ENCODE results near the gene BOC. TPM values are rescaled to one million over a fixed set of nuclear protein-coding genes. Genes with fewer than 3 reads are reported as not detected.

Gene BOC, protein sequence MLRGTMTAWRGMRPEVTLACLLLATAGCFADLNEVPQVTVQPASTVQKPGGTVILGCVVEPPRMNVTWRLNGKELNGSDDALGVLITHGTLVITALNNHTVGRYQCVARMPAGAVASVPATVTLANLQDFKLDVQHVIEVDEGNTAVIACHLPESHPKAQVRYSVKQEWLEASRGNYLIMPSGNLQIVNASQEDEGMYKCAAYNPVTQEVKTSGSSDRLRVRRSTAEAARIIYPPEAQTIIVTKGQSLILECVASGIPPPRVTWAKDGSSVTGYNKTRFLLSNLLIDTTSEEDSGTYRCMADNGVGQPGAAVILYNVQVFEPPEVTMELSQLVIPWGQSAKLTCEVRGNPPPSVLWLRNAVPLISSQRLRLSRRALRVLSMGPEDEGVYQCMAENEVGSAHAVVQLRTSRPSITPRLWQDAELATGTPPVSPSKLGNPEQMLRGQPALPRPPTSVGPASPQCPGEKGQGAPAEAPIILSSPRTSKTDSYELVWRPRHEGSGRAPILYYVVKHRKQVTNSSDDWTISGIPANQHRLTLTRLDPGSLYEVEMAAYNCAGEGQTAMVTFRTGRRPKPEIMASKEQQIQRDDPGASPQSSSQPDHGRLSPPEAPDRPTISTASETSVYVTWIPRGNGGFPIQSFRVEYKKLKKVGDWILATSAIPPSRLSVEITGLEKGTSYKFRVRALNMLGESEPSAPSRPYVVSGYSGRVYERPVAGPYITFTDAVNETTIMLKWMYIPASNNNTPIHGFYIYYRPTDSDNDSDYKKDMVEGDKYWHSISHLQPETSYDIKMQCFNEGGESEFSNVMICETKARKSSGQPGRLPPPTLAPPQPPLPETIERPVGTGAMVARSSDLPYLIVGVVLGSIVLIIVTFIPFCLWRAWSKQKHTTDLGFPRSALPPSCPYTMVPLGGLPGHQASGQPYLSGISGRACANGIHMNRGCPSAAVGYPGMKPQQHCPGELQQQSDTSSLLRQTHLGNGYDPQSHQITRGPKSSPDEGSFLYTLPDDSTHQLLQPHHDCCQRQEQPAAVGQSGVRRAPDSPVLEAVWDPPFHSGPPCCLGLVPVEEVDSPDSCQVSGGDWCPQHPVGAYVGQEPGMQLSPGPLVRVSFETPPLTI
- total RNA-seq, result 17.9 and 22.4 TPM in 2 replicates
- long read RNA-seq, full-length matches to known transcripts, result 3 of 12 reads
- long read RNA-seq, partial matches to known transcripts, result 3 of 12 reads
- long read RNA-seq, other reads (novel, unspliced or antisense), result 6 of 12 reads

DNA sequence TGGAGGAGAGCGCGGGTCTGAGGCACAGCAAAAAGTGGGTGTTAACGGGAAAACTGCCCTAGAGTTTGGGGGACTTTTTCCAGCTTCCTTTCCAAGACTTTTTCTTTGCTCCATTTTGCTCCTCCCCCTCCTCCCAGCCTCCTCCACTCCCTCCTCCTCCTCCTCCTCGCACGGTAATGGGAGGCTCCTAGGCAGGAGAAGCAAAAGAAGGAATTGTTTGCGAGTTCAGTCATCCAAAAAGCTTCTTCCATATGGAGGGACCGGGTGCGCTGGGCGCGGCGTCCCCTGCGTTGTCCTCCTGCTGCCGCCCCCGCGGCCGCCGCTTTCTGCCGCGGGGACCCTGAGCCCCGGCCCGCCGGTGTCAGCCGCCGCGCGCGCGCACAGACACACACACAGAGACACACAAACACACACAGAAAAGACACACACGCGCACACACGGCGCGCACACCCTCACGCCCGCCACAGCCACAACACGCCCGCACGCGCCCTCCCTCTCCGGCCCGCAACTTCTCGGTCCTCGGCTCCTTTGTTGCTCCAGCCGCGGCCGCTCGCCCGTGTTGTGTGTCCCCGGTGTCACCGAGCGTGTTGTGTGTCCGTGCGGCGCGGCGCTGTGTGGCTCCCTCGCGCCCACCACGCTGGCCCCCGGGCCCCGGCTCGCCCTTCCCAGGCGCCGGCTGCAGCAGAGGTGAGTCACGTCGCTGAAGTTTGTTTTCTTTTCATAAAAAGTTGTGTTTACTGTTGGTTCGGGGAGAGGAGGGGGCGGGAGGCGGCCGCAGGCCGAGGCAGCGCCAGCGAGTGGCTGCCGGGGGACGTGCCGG lies at the start of gene BOC:
TSS of gene BOC (plus strand) at position 228 of the 820 bp plus-strand sequence. CDS start 38,246 bp downstream, outside the sequence.
- Mint-ChIP-seq H3K9me3 (ENCODE audit: unreplicated experiment) (no peaks in the 10 kb centered on the region), H3K27me3 (ENCODE audit: unreplicated experiment) (no peaks in the 10 kb centered on the region), H3K4me3 (ENCODE audit: unreplicated experiment) (peak within 1 kb of the TSS; percentile 93), H3K4me1 (ENCODE audit: unreplicated experiment) (peaks cover 39% of the 10 kb centered on the region), H3K27ac (ENCODE audit: unreplicated experiment) (peak within 1 kb of the TSS; percentile 87), H3K36me3 (ENCODE audit: unreplicated experiment) (peaks cover 2% of the 10 kb centered on the region)
- no peak for DNase-seq (ENCODE audit: extremely low spot score, unreplicated experiment)
- TF ChIP-seq, protein P1, sequence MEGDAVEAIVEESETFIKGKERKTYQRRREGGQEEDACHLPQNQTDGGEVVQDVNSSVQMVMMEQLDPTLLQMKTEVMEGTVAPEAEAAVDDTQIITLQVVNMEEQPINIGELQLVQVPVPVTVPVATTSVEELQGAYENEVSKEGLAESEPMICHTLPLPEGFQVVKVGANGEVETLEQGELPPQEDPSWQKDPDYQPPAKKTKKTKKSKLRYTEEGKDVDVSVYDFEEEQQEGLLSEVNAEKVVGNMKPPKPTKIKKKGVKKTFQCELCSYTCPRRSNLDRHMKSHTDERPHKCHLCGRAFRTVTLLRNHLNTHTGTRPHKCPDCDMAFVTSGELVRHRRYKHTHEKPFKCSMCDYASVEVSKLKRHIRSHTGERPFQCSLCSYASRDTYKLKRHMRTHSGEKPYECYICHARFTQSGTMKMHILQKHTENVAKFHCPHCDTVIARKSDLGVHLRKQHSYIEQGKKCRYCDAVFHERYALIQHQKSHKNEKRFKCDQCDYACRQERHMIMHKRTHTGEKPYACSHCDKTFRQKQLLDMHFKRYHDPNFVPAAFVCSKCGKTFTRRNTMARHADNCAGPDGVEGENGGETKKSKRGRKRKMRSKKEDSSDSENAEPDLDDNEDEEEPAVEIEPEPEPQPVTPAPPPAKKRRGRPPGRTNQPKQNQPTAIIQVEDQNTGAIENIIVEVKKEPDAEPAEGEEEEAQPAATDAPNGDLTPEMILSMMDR (IDR thresholded peaks at IDR 0.05), result no peak

DNA sequence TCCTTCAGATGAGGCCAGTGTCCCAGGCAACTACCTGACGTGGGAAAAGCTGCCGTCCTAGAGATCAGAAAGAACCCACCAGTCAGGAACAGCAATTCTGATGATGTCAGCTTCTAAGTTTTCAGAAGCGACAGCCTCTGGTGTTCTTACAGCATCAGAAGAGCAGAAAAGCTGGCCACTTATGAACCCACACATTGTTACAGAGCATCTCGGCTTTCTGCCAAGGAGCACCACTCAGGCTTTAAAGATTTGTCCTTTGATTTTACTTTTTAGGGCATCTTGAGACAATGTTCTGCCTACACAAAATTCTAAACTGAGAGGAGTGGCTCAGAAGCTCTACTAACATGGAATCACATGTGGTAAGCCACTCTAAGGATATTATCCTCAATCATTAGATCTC lies 49.7 kb upstream of the BOC start:
- Mint-ChIP-seq H3K4me3 (ENCODE audit: unreplicated experiment) (no peak overlapping the region), H3K4me1 (ENCODE audit: unreplicated experiment) (peaks cover 16% of the 10 kb centered on the region), H3K27me3 (ENCODE audit: unreplicated experiment) (no peaks in the 10 kb centered on the region), H3K36me3 (ENCODE audit: unreplicated experiment) (no peaks in the 10 kb centered on the region), H3K9me3 (ENCODE audit: unreplicated experiment) (no peaks in the 10 kb centered on the region), H3K27ac (ENCODE audit: unreplicated experiment) (no peak overlapping the region)
- DNase-seq (ENCODE audit: extremely low spot score, unreplicated experiment), result no peak
- TF ChIP-seq, protein P1 (IDR thresholded peaks at IDR 0.05), result no peak

DNA sequence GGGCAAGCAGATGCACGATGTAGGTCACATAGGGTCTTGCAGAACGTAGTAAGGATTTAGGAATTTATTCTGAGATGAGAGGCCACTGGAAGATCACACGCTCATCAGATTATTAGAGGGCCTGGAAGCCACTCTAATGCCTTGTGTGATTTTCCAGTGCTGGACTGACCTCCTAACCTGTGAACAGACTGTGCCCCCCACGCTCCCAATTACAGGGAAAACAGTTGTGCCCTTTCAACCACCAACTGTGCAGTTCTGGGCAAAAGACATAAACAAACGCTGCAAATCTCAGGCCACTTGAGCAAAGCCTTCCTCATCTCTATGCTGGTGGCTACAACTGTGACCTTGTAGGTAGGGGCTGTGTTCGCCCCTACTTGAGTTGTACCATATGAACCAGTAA lies 48.2 kb upstream of the BOC start:
- no peaks in the 10 kb centered on the region for H3K36me3 Mint-ChIP-seq (ENCODE audit: unreplicated experiment)
- H3K4me1 Mint-ChIP-seq (ENCODE audit: unreplicated experiment), result peaks cover 3% of the 10 kb centered on the region
- H3K4me3 Mint-ChIP-seq (ENCODE audit: unreplicated experiment), result no peak overlapping the region
- H3K27me3 Mint-ChIP-seq (ENCODE audit: unreplicated experiment), result no peaks in the 10 kb centered on the region
- H3K9me3 Mint-ChIP-seq (ENCODE audit: unreplicated experiment), result no peaks in the 10 kb centered on the region
- TF ChIP-seq, protein P1 (IDR thresholded peaks at IDR 0.05), result no peak
- DNase-seq (ENCODE audit: extremely low spot score, unreplicated experiment), result no peak
- no peak overlapping the region for H3K27ac Mint-ChIP-seq (ENCODE audit: unreplicated experiment)

DNA sequence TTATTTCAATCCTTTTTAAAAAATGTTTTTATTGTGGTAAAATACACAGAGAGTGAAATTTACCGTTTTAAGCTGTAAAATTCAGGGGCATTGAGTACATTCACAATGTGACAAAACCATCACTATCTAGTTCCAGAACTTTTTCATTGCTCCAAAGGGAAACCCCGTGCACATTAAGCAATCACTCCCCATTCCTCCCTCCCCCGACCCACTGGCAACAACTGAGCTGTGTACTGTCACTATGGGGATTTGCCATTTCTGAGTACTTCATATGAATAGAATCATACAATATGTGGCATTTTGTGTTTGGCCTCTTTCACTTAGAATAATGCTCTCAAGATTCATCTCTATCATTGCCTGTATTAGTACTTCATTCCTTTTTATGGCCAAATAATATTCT lies 45.5 kb upstream of the BOC start:
- Mint-ChIP-seq H3K4me3 (ENCODE audit: unreplicated experiment) (no peak overlapping the region), H3K4me1 (ENCODE audit: unreplicated experiment) (peaks cover 3% of the 10 kb centered on the region)

More for the DNA sequence above, 45.5 kb upstream of the BOC start:
- no peaks in the 10 kb centered on the region for H3K36me3 Mint-ChIP-seq (ENCODE audit: unreplicated experiment)
- H3K27ac Mint-ChIP-seq (ENCODE audit: unreplicated experiment), result no peak overlapping the region
- DNase-seq (ENCODE audit: extremely low spot score, unreplicated experiment), result no peak
- TF ChIP-seq, protein P1 (IDR thresholded peaks at IDR 0.05), result no peak
- H3K9me3 Mint-ChIP-seq (ENCODE audit: unreplicated experiment), result no peaks in the 10 kb centered on the region
- H3K27me3 Mint-ChIP-seq (ENCODE audit: unreplicated experiment), result no peaks in the 10 kb centered on the region

Data from osteocyte (in vitro differentiated cells).